ENCODE results near the gene PCDH9.

PCDH9 gene

DNA sequence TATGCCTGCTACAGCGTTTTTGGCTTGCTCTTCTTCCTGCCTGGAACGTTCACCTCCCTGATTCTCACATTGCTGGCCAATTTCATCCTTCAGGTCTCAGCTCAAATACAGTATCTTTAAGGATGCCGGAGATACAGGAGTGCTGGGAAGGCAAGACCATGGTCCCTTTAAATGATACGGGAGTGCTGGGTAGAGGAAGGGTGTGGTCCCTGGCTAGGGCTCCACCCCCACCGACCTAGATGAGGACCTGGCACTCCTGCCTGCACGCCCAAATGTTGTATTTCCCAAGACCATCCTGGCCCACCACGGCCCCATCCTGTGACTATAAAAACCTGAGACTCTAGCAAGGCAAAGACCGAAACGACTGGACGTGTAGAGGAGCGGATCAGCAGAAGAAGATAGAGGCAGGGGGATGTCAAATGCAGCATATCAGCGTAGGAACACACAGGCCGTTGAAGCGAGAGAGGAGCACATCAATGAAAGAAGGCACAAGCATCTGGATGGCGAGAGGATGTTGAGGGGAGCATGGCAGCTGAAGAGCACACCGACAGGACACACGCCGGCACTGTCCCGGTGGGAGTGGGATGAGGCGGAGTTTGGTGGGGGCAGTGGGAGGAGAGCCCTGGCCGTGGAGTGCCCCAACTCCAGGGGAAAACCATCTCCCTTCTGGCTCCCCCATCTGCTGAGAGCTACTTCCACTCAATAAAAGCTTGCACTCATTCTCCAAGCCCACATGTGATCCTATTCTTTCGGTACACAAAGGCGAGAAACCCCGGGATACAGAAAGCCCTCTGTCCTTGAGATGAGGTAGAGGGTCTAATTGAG is 74.0 kb downstream of the PCDH9 start:
- no peak for DNase-seq (ENCODE audit: low spot score)

DNA sequence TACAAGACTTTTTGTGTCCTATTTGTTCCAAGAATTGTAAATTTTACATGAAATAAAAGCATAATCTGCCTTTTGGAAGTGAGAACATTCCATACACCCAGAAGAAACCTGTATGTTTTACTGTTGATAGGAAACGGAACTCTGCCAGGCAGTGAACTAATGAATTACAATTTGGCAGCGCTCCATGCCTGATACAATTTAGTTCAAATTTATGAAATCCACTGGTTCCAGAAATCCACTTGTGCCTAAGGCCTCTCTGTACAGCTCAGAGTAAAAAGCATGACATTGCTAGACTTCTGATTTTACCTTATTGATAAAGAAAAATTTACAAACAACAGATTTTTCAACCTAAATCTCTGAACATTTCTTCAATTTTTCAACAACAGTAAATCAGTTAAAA is 78.1 kb downstream of the PCDH9 start:
- no peak for DNase-seq (ENCODE audit: low spot score)

DNA sequence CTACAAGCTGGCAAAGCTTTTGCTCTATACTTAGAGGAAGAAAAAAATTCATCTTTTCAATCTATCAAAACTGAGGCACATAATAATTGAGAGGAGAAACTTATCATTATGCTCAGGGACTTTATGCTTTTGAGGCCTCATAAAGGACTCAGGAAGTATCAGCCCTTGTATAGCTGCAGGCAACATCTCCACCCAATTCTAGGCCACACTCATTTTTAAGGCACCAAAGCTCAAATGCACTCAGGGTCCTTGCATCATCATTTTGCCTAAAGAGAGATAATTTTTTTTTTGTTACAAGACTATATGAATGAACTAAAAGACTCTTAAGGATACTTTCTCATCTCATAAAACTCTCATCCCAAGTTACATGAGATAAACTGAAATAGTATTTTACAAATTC is 78.5 kb downstream of the PCDH9 start:
- no peak for DNase-seq (ENCODE audit: low spot score)

DNA sequence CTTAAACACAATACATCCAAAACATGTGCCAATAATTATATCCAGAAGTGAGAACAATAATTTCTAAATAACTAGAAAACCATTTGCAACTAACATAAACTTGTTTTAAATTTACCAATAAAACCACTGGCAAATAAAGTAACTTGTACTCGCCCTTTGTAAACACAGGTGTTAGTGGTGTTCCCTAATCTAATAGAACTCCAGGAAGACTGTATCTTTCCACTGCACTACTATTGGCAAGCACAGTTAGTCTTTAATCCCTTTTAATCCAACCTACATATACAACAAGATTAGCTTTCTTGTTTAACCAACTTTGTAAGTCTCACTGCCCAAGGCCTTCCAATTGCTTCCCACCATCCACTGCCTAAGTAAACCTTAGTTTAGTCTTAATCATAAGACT is 79.5 kb downstream of the PCDH9 start:
- DNase-seq (ENCODE audit: low spot score), result no peak

GRCh38 chr13:67148161-67148571 is 82.0 kb downstream of the PCDH9 start:
- no peak for DNase-seq (ENCODE audit: low spot score)

GRCh38 chr13:67147342-67148133 is 82.6 kb downstream of the PCDH9 start:
- no peak for DNase-seq (ENCODE audit: low spot score)

DNA sequence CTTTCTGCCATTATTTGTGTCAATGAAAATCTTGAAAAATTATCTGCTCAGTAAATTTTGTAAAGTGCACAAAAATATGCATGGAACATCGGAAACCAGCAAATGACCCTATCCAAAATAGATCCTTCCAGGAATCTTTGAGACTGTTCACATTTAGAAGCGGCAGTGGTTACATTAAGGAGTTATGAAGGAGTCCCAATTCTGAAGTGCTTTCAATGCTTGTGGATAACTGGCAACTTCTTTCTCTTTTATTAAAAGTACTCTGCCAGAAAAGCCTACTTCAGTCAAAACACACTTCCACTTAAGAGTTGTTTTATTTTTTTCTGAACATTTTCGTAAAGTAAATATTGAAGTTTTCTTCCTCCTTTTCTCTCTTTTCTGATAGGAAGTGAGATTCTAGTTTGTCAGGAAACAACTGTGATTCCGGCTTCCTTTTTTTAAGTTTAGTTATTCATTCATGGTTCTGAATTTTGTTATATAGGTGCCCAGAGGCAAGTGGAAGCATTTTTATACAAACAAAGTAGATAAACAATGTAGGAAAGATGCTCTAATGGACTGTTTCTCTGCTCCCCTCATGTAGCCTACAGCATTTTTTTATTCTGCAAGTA is 83.5 kb downstream of the PCDH9 start:
- no peak for DNase-seq (ENCODE audit: low spot score)

DNA sequence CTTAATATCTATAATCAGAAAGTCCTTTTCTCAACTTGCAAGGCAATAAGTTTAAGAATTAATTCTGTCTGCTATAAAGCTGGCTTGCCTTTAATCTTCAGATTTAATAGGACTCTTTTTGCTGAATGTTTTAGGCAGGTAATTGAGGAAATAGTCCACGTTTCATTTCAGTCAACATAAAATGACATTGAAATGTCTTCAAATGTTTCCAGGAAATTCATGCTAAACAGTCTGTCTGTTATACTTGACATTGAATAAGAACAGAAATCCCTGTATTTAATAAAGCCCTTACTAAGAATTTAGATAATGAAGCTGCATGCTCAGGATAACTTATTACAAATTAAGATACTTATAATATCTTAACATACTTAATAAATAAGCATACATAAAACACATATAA is 84.2 kb downstream of the PCDH9 start:
- no peak for DNase-seq (ENCODE audit: low spot score)

GRCh38 chr13:67143544-67144115 is 86.5 kb downstream of the PCDH9 start:
- DNase-seq (ENCODE audit: low spot score), result no peak

DNA sequence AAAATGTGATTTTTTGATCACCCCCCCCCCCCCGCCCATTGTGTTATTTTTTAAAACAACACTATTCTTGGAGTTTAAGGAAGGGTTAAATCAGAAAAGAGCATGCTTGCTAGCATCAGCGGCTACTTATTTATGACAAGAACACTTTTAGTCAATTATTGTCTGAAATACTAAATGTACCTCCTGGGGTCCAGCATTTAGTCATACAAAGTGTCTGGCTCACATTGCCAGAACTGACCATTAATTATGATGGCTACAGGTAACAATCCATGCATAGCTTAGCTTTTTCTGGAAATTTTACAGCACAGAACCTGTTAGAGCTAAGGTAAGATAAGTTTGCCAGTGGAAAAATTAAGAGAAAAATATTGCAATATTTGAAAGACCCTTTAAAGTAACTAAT is 90.1 kb downstream of the PCDH9 start:
- no peak for DNase-seq (ENCODE audit: low spot score)

DNA sequence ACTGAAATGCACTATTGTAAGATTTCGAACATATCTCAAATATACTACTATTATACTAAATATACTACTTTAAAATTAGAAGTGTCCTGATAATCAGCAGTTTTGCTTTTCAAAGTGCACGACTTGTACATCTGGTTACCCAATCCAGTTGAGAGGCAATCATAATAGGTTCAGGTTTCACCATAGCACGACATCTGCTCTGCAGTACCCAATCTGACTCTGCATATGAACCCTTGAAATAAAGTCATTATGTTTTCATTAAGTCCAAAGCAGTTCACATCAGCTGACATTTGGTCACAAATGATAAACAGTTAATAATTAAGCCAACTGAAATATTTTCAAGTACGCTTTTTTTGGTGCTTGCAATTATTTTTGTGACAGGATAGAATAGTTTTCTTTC is 90.6 kb downstream of the PCDH9 start:
- no peak for DNase-seq (ENCODE audit: low spot score)

DNA sequence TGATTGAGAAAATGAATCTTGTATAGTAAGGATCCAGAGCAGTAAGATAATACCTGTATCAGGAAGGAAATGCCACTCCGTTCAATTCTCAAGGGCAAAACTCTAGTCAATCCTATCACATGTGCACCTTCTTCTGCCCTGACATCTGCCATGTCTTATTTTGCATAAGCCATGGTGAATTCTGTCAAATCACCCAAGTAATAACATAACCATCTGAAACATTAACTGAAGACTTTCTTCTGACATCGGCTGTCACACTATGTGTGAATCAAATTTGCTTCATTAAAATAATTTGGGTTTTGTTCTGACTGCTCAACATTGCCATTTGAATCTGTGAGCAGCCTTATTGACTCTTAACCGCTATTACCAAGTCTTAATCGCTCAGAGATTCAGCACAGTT is 91.2 kb downstream of the PCDH9 start:
- no peak for DNase-seq (ENCODE audit: low spot score)

DNA sequence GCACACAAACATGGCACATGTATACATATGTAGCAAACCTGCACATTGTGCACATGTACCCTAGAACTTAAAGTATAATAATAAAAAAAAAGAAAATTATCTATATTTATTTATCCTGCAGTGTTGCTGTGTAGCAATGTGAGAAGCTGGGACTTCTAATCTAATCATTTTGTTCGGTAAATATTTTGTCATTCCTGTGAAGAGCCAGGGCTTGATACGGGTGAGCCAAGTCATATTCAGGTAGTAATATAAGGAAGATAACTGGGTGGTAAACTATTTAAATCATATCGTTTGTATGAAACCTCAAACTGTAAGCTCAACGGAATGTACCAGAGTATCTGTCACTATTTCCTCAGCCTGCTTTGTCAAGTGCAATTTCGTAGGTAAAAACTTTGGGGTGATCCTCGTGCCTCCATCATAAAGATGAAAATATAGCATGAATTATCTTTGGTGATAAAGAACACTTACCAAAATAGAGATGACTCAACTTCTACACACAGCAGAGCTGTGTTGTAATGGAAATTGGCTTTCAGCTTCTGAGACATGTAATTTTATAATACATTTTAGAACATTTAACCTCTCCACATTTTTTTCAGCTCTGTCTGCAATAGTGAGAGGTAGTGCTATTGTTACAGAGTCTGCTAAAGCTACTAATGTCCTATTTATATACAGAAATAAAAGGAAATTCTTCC is 92.9 kb downstream of the PCDH9 start:
- DNase-seq (ENCODE audit: low spot score), result no peak

DNA sequence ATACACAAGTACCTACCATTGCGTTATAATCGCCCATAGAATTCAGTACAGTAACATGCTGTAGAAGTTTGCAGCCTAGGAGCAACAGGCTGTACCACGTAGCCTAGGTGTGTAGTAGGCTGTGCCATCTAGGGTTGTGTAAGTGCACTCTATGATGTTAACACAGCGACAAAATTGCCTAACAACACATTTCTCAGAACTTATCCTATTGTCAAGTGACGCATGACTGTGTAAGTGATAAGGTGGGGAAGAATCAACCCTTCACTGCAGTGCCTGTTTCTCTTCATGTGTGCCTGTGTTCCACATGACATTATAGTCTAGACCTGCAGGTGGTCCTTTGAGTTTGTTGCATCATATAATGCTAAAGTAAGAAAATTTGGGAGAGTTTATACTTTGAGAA is 94.0 kb downstream of the PCDH9 start:
- DNase-seq (ENCODE audit: low spot score), result no peak

DNA sequence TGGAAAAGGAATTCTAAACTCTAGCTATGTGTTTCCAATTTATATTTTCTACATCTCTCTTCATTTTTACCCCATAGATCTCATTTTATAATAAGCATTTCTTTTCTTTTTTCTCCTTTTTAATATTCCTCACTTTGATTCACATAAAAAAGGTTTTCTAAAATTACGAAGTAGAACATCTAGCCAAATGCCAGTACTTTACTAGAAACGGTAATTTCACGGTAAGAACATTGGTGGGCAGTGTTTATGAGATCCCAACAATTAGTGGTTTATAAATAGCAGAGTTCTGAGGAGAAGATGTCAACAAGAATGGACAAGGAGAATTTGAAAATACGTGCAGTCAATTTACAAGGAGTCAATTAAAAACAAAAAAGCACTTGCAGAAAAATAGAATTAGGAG is 94.8 kb downstream of the PCDH9 start:
- DNase-seq (ENCODE audit: low spot score), result no peak

DNA sequence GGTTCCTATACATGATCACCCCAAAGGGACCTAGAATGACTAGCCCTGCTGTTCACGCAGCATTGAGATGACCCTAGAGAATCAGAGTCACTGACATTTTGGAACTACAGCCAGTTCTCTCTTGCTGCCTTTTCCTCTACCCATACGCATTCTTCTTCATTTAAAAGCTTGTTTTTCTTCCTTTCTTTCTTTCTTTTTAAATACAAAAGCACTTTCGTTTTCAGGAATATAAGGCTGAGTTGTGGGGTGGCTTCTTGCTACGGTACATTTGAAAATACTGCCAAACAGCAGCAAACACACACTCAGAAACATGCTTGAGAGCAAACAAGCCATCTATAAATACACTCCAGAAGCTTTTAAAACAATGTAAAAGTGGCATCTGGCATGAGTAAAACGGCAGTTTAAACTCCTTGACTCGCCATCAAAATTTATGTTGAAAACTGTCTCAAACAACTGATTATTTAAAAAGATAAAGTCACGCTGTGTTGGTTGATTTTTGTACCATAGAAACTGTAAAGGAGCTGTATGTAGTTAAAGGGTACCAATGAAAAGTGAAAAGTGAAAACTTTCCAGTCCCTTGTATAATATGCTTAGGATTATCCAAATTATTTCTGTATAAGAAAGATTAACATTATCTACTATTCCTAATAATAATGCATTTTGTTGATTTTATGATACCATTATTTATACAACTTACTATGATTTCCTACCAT is 95.6 kb downstream of the PCDH9 start:
- no peak for DNase-seq (ENCODE audit: low spot score)

- no peak for DNase-seq (ENCODE audit: low spot score)
These were observed 96.7 kb downstream of the PCDH9 start for GRCh38 chr13:67133476-67133875.

- no peak for DNase-seq (ENCODE audit: low spot score)
These were observed 98.7 kb downstream of the PCDH9 start for GRCh38 chr13:67131393-67131792.

DNA sequence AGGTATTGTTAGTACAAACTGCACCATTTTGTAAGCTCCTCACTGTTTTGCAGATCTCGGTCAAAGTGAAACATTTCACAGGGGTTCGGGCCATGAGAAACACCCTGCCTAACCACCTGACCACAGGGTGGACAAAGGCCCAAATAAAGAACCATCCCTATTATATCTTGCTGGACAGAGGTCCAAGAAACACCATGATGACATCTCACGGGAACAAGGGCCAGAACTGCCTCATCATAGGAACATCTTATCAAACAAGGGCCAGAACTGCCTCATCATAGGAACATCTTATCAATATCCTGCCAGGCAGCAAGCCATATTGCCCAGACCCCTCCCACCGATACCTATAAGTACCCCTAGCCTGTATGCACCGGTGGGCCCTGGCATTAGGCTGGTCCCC is 99.7 kb downstream of the PCDH9 start:
- DNase-seq (ENCODE audit: low spot score), result no peak

- no peak for DNase-seq (ENCODE audit: low spot score)
These were observed 102.0 kb downstream of the PCDH9 start for GRCh38 chr13:67128136-67128535.

DNA sequence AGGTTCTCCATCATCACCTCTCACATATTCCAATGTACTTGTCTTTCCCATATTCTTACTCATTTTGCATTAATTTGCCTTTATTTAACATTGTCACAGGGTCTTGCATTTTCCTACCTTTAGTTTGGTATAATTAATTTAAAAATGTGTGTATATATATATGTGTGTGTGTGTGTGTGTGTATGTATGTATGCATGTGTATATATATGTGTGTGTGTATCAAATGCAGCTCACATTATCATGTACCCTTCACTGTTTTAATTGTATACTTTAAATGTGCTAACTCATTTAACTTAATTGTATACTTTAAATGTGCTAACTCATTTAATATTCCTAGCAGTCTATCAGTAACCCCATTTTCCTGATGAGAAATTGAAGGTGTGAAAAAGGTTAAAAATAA is 104.5 kb downstream of the PCDH9 start:
- DNase-seq (ENCODE audit: low spot score), result no peak

Measured in CD4-positive, alpha-beta T cell treated with Interleukin-6 at 100 ng/mL for 8 hours (primary cell).